CD4-positive, alpha-beta T cell treated with Interleukin-6 for 4 hours (primary cell): Measurements from ENCODE around the gene LAMC3.

ENCODE experiments used
- DNase-seq: peaks from one replicate; pipeline ENCODE4 v3.0.0-alpha.2; 2020; ENCODE audit warnings: mixed read lengths

The LAMC3 gene

GRCh38 chr9:131048820-131049219 lies 39.8 kb downstream of the LAMC3 start:
- DNase-seq: no peak

DNA sequence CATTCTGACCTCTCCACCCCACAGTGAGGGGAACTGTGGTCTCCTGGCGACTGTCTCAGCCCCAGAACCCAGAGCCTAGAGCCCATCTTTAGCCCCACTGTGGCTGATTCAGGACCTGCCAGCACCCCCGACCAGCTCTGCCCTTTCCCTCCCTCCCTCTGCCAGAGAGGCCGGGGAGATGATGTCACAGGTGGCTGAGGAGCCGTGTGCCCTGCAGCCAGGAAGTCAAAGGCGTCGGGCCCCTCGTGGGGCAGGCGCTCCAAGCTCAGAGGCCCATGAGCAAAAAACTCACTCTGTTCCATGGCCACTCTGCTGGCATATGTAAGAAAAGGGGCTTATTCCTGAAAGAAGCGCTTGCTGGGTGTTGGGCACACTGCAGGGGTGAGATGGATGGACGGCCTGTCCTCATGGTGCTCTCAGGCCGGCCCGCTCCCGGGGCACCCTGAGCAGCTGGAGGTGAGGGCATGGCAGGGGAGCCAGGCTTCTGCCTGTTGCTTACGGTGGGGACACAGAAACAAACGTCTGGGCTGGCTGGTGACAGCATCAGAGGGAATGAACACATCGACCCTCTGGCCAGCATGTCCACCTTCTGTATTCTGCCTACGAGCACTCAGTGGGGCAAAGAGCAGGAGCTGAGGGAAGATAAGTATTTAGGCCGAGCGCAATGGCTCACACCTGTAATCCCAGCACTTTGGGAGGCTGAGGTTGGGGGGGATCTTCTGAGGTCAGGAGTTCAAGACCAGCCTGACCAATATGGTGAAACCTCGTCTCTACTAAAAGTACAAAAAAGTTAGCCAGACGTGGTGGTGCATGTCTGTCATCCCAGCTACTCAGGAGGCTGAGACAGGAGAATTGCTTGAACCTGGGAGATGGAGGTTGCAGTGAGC lies 41.1 kb downstream of the LAMC3 start:
- no peak for DNase-seq

- DNase-seq: no peak
These were observed 41.9 kb downstream of the LAMC3 start for GRCh38 chr9:131050831-131051230.

GRCh38 chr9:131051592-131052517 lies 42.9 kb downstream of the LAMC3 start:
- DNase-seq: no peak

DNA sequence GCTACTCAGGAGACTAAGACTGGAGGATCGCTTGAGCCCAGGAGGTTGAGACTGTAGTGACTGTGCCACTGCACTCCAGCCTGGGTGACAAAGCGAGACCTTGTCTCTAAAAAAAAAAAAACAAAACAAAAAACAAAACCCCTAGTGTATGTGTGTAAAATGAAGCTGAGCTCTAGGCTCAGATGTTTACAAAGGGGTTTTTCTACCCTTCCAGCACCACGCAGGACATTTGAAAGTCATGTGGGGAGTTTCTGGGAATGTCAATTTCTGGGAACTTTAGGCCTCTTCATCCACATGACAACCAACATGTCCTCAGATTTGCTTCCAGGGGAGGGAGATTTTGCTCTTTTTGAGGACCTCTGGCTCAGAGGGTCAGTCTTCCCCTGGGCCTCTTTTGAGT lies 44.9 kb downstream of the LAMC3 start:
- DNase-seq: no peak

GRCh38 chr9:131056781-131057506 lies 48.0 kb downstream of the LAMC3 start:
- DNase-seq: no peak

DNA sequence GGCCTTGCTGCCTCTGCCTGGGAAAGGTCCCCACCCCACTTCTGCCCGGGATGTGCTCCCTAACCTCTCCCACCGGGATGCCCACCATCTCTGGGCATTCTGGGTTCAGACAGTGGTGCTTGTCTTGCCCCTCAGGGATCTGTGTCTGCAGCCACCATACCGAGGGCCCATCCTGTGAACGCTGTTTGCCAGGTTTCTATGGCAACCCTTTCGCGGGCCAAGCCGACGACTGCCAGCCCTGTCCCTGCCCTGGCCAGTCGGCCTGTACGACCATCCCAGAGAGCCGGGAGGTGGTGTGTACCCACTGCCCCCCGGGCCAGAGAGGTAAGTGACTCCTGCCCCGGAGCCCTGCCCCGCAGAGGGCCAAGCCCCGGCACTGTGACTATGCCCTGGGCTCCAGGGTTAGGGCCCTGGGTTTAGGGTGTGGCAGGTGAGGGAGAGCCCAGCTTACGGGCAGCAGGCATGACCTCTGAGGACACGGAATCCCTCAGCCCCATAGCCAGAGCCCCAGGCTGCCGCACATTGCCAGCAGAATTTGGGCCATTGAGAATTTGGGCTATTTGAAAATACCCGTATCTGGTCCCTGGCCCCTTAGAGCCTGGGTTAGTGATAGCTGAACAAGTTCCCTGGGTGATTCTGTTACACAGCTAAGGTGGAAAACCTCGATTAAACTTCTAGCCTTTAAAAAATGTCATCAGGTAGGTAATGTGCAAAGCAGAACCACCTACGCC lies 52.1 kb downstream of the LAMC3 start:
- DNase-seq: no peak

GRCh38 chr9:131062969-131063368 lies 54.0 kb downstream of the LAMC3 start:
- DNase-seq: no peak

GRCh38 chr9:131065599-131065998 lies 56.6 kb downstream of the LAMC3 start:
- no peak for DNase-seq

- no peak for DNase-seq
These were observed 58.7 kb downstream of the LAMC3 start for GRCh38 chr9:131067625-131068024.

- DNase-seq: no peak
These were observed 59.3 kb downstream of the LAMC3 start for GRCh38 chr9:131068076-131068816.

DNA sequence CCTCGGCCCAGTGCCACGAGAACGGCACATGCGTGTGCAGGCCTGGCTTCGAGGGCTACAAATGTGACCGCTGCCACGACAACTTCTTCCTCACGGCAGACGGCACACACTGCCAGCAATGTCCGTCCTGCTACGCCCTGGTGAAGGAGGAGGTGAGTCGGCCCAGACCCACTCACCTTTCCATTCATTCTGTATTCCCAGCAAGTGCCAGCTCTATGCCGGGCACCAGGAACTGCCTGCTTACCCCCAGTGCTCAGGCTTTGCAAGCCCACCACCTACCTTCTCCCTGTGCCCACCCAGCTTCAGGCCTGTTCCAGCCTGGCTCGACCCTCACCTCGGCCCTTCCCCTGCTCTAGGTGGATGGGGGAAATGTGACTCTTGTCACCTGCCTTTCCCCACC lies 60.7 kb downstream of the LAMC3 start:
- DNase-seq: no peak

- DNase-seq: no peak
These were observed 63.3 kb downstream of the LAMC3 start for GRCh38 chr9:131072107-131072870.

- no peak for DNase-seq
These were observed 63.9 kb downstream of the LAMC3 start for GRCh38 chr9:131072871-131073237.

- DNase-seq: no peak
These were observed 67.6 kb downstream of the LAMC3 start for GRCh38 chr9:131076347-131077195.

- DNase-seq: no peak
These were observed 69.7 kb downstream of the LAMC3 start for GRCh38 chr9:131078427-131079366.

DNA sequence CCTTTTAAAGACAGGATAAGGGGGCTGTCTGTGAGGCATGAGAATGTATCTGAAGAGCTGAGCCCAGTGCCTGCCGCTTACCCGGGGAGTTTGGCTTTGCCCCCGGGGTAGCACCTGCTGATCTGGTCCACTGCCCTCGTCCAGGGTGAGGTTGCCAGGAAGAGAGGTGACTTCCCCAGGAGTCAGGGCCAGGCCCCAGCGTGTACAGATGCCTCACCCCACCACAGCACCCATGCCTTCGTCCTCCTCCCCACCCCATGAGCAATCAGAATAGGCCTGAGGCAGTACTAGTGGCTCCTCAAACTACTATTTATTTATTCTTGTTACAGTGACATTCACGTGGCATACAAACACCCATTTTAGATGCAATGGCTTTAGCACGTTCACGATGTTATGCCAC lies 71.6 kb downstream of the LAMC3 start:
- DNase-seq: no peak

- no peak for DNase-seq
These were observed 72.9 kb downstream of the LAMC3 start for GRCh38 chr9:131081868-131082267.
